Left kidney (tissue), 2 donors: Measurements from ENCODE around the gene LINC00237. TPM values are rescaled to one million over a fixed set of nuclear protein-coding genes. Genes with fewer than 3 reads are reported as not detected.
A peak's percentile ranks its signal among the peaks of the same experiment; 100 is the strongest.

ENCODE experiments used
- DNase-seq: peaks from one replicate; pipeline ENCODE4 v3.0.0-alpha.2; 2013
- polyA plus RNA-seq: library from polyadenylated mRNA; unstranded; fragments of 120-200 nt; gene quantifications from one replicate; pipeline ENCODE4 v1.2.1, GENCODE V29; 2013; ENCODE audit not compliant: insufficient read length

LINC00237 gene
- polyA plus RNA-seq, 1 donor, result not detected

DNA sequence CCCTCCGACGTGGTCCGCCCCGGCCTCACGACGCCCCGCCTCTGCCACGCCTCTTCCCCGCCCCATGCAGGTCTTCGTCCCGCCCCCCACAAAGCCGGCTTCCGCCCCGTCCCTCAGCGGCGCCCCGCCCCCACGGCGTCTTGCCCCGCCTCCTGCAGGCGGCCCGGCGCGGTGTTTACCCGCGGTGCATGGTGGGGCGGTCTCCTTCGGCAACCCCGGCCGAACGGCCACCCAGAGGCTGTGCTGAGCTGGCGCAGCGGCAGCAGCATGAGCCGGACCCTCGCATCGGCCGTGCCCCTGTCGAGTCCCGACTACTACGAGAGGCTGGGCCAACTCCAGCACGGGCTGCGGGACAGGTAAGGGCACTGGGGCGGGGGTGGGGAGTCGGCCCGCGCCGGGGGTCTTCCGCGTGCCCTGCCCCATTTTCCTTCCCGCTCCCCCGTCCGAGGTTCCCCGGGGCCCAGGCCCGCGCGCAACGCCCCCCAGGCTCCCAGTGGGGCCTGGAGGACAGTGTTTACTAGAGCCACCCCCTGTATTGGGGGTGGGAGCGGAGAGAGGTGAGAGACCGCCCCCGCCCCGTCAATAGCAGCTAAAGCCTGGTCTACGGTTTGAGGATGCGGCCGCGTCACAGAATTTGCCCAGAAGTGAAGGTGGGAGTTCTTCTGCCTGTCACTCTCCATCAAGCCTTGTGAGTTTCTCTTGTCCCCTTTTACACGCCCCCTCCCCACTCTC, 19.9 kb upstream of the LINC00237 start, which contains the start of gene KIZ:
Gene KIZ (plus strand): TSS at position 234 of the 732 bp plus-strand sequence. CDS start 34 bp downstream, at position 268.
- peak; percentile 93 for DNase-seq

DNA sequence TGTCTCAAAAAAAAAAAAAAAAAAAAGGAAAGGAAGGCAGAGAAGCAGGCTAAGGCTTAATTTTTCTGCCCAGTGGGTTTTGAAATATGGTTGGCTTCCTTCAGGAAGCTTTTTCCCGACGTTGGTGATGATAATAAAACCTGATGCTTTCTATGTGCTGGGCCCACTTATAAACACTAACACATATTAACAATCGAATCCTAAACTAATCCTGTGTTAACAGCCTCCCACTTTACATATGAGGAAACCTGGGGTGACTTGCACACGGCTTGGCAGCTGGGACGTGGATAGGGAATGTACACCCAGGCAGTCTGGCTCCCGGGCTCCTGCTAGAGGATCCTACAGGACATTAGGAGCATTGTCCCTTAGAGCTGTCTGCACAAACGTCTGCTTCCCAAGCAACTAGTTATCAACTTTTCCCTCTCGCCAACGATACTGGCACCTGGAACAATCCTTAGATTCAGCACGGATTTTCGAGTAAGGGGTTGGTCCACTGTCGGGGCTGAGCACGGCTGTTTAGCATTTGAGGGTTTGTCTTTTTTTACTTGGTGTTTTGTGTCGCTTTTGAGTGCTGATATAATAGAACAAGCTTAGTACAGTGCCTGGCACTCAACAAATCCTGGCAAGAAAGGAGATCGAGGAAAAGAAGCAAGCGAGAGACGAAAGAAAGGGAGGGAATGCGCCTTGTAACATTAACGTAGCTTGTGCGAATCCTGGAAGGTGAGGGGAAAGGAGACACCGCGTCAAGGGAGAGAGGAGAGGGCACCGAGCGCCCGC, 19.1 kb upstream of the LINC00237 start:
- DNase-seq, result no peak

DNA sequence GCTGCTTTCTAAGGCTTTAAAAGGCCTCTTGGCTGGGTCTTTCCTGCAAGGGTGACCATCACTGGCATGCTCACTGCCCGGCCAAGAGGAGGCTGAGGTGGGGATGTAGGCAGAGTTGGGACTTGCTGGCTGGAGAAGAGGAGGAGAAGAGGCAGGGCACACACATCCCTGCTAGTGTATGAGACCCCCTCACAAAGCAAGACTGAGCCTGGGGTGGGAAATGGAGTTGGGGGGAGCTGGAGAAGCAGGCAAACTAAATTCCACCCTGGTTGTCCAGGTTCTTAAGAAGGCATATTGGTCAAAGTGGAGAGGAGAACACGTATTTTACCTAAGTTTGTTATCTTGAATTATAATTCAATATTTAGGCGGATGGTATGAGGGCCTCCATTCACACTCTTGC, 18.0 kb upstream of the LINC00237 start:
- no peak for DNase-seq

- DNase-seq, result no peak
These were observed 12.6 kb upstream of the LINC00237 start for GRCh38 chr20:21118782-21119181.

GRCh38 chr20:21118138-21118537, 12.0 kb upstream of the LINC00237 start:
- no peak for DNase-seq

DNA sequence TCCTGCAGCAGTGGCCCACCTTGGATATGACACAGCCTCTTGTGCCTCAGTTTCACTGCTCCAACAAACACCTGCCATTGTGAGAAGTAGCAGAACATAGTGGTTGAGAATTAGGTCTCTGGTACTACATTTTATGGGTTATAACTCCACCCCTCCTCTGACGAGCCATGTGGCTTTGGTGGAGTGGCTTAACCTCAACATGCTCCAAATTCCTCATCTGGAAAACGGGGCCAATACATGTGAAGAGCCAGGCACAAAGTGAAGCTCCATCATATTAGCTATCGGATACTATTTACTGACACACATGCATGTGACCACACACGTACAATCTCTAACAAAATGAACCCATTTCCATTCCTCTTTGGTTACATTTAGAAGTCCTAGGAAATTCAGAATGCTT, 11.4 kb upstream of the LINC00237 start:
- DNase-seq, result no peak

GRCh38 chr20:21114584-21114983, 8.4 kb upstream of the LINC00237 start:
- DNase-seq, result no peak

DNA sequence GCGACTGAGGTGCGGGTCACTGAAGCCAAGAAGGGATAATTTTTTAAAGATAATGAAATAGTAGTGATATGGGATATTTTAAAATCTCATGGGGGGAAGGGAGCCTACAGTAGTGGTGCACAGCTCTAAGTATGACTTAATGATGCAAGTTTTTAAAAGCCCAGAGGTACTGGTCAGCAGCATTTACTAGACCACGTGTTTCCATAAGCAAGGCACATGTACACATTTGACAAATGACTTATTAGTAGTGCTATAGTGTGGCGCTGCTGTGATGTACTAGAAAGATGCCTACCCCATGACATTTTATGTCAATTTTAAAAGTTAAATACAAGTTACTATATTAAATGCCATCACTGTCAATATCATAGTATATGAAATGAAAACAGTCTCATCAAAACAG, 7.5 kb upstream of the LINC00237 start:
- no peak for DNase-seq

DNA sequence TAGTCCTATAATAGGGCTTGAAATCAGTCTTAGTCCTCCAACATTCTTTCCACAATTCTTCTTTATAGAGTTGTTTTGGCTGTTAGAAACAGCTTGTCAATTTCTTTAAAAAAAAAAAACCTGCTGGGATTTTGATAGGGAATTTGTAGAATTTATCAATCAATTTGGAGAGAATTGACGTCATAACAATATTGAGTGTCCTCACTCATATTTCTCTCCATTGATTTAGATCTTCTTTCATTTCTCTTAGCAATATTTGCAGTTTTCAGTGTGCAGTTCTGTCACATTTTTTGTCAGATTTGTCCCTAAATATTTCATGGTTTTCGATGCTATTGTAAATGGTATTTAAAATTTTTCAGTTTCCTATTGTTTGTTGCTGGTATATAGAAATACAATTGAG, 5.3 kb upstream of the LINC00237 start:
- no peak for DNase-seq

GRCh38 chr20:21110811-21111210, 4.7 kb upstream of the LINC00237 start:
- no peak for DNase-seq

- DNase-seq, result no peak
These were observed 3.0 kb upstream of the LINC00237 start for GRCh38 chr20:21109144-21109543.

- no peak for DNase-seq
These were observed 558 bp downstream of the LINC00237 start for GRCh38 chr20:21105429-21106170.

DNA sequence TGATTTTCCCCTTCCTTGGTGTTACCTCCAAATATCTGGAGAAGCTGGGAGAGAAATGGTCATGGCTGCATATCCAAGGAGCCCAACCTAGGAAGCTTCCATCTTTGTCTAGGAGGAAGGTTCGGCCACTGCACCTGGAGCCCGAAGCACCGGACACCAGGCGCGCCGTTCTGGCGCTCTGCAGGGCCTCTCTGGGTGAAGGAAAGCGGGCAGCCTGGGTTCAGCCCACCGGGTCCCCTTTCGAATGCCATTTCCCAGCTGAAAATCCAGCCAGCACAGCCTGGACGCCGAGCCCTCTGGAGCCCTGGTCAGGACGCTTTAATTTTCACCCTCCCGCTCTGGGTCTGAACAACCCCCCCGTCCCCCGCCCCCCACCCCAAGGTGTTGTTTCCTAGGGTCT, 1.2 kb downstream of the LINC00237 start:
- no peak for DNase-seq

DNA sequence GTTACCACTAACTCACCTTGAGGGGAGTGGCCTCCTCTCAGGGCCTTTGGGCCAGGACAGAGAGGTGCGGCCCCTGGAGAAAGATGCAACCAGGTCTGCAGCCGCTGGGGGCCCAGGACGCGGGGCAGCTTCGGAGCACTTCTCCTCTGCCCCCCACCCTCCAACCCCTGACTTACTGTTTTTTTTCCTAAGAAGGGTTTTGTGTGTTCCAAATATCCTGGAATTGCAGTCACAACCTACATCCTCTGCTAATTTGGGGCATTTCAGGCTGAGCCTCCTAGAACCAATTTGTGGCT, 1.7 kb downstream of the LINC00237 start:
- no peak for DNase-seq

- no peak for DNase-seq
These were observed 2.3 kb downstream of the LINC00237 start for GRCh38 chr20:21103582-21104465.

GRCh38 chr20:21102603-21103311, 3.4 kb downstream of the LINC00237 start:
- DNase-seq, result no peak

- DNase-seq, result no peak
These were observed 4.1 kb downstream of the LINC00237 start for GRCh38 chr20:21101932-21102575.

DNA sequence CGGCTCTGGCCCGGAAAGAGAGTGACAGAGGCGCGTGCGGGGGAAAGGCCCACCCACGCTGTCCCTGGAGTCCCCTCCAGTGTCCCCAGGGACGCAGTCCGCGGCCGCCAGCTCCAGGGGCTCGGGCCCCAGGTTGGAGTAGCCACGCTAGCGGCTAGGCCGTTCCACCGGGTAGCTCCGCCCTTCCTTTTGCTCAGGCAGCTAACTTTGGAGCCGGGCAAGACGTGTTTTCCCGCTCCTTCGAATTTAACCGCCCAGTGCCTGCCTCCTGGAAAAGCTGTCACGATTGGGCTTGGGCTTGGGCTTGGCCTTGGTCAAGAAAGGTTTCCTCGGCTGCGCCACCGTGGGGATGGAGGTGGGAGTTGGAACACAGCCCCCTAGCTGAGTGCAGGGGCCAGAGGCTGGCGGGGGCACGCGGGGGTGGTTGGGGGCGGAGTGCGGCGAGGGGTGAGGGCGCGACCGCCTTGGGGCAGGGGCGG, 4.7 kb downstream of the LINC00237 start:
- DNase-seq, result peak; percentile 30

- DNase-seq, result peak; percentile 21
These were observed 5.3 kb downstream of the LINC00237 start for GRCh38 chr20:21100578-21101452.
